Breast epithelium (tissue), 3 donors: ENCODE measurements around the gene ERF.

Experiments used
- CTCF ChIP-seq, 3 donors: fragments of 450-650 bp; IDR thresholded peaks; one replicate each; pipeline ENCODE4 v1.5.1; 2016 to 2017; ENCODE audit warnings: antibody characterized with exemption in 3 of 3, mild to moderate bottlenecking in 3 of 3, moderate library complexity in 3 of 3
- POLR2AphosphoS5 ChIP-seq, 3 donors: sonication (generic); formaldehyde crosslinking; IDR thresholded peaks; one replicate each; pipeline ENCODE4 v1.6.1; 2017; ENCODE audit warnings: antibody characterized with exemption in 3 of 3

DNA sequence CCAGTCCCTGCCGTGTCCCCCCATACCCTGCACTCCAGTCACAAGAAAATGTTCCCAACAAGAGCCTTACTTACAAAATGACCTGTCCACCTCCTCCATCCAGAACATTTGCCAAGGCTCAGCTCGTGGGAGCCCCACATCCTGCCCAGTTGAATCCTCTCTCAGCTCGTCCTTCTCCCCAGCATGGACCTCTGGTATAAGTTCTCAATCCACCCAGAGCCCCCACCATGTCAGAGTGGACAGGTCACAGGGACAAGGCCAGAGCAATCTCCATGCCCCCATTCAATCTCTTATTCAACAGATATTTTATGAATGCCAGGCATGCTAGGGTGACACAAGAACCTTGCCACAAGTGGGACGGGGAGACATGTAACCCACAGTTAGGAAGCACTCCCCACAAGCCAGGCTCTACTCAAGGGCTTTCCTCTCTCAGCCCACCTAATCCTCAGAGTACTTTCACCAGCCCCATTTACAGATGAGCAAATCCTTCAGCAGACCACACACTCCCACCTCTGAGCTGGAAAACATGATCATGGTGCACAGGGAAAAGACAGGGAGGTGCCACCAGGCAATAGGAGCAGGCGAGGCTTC, 52.5 kb downstream of the ERF start:
- TF ChIP-seq CTCF (IDR thresholded peaks at IDR 0.05) (no peak), POLR2AphosphoS5 (IDR thresholded peaks at IDR 0.05) (no peak)
